ENCODE data around the gene FILIP1.

Gene FILIP1

DNA sequence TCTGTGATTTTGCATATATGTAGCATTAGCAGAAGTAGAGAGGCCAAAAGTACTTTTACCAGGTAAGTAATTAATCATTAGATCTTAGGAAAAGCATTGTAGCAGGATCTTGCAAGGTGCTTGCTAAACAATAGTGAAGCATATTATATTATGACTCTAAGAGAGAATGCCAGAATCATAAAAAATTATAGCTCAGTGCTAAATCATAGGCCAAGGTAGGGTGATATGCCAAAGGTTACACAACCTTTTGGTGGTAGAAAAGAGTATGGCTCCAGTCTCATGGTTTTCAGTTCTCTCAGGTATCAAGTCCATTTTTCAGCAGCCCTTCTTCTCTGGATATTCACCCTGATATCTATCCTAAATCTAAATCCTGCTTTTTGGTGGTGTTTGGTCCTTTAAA is 192.1 kb downstream of the FILIP1 start:
- in situ Hi-C loops (cut with HindIII; ENCODE audit: low sequenced_read_pairs): no loop called here

DNA sequence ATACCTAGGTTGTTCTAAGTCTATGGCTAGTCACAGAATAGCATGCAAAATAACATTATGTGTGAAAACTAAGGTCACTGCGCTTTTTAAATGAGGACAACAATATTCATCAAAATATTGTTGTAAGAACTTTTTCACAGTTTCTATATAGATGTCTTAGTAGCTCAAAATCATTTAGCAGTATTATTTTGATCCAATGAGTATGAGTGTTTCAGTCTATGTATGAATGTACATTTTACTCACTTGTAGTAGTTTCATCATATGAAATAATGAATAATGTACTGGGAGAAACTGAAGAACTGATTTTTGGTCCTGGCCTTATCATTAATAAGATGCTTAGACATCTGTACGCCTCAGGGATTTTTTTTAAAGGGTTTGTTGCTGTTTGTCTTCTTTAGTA is 192.5 kb downstream of the FILIP1 start:
- in situ Hi-C loops (cut with HindIII; ENCODE audit: low sequenced_read_pairs): no loop called here

DNA sequence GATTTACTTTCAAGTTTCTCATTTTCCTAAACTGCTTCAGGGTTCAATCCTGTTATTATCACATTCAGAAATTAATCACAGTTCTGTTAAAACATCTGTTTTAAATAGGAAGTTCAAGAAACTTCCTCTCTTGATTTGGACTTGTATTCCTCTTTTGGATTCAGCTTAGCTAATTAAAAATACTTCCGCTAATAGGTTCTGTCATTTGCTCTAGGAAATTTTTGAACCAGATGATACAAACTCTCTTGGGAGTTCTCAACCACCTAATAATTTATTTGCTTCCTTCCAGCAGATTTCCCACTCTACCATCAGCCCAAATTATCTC is 193.1 kb downstream of the FILIP1 start:
- in situ Hi-C loops (cut with HindIII; ENCODE audit: low sequenced_read_pairs): no loop called here

DNA sequence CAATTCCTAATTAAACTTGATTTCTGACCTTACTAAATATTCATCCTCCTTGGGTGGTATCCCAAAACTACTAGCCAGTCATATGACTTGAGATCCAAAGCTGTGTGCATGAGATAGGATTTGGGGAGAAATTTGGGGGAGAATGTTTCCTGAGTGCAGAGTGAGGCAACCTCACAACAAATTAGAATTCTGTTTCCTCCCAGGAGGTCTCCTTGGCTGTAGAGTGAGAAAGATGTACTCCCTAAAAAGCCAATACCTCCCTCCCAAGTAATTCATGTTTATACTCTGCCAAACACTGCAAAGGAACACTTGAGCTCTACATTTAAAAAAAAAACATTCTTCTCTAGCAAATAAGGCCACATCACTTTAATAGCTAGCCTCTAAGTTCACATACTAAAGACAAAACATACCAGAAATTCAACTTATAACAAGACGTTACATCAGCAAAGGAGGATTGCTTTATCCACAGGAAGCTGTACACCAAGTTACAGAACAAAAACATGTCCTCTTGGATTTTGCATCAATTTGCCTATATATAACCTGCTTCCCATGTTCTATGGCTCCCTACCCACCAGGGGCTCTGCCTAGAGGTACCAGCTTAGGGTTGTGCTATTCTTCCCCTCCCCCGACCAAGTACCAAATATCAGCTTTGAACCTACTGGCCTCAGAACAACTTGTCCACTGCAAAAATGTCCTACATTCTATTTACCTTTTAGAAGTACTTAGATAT is 193.6 kb downstream of the FILIP1 start:
- in situ Hi-C loops (cut with HindIII; ENCODE audit: low sequenced_read_pairs): no loop called here

DNA sequence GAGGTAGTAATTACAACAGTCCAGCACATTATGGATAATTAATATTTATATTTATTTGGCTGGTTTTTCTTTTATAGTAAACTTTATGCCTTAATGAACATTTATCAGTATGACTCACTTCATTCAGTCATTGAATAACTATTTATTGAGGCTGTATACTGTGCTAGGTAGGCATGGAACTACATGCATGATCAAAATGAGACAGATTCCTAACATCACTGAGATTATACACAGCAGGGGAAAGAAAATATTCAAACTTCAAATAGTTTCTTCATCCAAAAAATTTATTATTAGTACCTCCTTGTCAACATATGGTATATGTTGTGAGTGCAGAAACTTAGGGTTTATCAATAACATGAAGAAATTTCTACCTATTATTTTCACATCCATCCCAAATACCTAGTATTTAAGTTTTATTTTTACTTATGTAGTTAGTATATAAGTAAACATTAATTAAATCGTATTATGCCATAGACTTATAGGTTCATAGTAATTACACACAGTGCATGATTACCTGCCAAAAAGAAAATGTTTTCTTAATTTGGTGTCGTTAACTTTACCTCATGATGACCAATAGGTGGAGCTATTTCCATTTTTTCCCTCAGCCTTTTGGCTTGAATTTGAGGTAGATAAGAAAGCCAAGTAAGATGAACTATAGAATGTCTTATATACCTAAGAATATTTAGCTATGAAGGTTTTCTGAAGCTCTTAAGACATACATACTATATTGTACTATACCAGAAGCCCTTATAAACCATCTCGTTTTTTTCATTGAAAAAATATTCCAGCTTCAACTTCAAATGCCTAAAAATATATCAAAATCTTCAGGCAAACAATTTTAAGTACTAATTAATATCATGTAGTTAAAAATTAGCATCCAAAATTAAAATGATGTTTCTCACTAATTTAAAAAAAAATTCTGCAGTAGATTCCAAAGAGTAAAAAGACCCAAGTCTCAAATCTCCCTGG is 196.5 kb downstream of the FILIP1 start:
- in situ Hi-C loops (cut with HindIII; ENCODE audit: low sequenced_read_pairs): no loop called here

DNA sequence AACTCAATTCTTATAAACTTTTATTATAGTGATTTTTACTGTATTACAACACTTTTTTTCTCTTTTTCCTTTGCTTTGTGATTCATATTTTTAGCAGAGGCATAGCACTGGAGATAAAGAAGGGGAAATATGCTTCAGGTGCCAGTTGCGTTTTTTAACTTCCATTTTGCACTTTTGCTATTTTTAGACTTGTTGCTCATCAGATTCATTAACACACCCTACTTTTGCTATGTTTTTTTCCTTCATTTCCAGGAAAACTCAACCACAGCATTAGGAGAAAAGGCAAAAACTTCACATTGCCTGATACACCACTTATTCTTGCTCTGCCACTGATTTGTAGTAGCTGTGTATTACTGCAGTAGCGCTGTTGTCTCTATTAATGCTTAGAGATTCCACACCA is 201.0 kb downstream of the FILIP1 start:
- in situ Hi-C loops (cut with HindIII; ENCODE audit: low sequenced_read_pairs): no loop called here

DNA sequence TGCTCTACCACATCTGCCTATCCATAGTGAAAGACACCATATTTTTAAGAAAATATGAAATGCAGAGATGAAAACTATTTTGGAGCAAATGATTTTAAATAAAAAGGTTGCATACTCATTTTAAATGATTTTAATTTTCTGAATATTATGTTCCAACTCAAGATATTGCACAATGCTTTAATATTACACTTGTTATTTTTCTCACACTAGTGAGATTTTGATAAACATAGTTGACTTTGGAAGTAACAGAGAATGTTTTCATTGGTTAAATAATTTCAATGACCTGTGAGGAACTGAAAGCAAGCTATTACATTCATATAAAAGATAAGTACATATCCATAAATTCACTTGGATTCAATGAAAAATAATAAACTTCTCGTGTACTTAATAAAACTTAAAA is 201.9 kb downstream of the FILIP1 start:
- in situ Hi-C loops (cut with HindIII; ENCODE audit: low sequenced_read_pairs): no loop called here

DNA sequence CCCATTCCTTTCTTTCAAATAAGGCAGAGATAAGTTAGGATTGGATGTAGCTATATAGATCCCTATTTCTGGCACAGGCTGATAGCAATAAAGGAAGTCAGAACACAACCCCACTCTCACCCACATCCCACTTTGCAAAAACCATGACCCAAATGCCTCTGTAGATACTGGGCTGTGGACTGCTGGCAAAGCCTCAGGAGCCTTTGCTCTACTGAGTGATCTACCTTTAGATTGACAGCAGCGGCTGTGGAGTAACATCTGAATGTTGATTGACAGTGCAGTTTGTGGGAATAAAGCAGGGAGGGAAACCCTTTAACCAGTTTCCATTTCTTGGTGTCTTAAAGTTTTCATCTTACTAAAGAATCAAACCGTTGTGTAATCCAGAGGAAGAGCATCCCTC is 202.3 kb downstream of the FILIP1 start:
- in situ Hi-C loops (cut with HindIII; ENCODE audit: low sequenced_read_pairs): no loop called here

DNA sequence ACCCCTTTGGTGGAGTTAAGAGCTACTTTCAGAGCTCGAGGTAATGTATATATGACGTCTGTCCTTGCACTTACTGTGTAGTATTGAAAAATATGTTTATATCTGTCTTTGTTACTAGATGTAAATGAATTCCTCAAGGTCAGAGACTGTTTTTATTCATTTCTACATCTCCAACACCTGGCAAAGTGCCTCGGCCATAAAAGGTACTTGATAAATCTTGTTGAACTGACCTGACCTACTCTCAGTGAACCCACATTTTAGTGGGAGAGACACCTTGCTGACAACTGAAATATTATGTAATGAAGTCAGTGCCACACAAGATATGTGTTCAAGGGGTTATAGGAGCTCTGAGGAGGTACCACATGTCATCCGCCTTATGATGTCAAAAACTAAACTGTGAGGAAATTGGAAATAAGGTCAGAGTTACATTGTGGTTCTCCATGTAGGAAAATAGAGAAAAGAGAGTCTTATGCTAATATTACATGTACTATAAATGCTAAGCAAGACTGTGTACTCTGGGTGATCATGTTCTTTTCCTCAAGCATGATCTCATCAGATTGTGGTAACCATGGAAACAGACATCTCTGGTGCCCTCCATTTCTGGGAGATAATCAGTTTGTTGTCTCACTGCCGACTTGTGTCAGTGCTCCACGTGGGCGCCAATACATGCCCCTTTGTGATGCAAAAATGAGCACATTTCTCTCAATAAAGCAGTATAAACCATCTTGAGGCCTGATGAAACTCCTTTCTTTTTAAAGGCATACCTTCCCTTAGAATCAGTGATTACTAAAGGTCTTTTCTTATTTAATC is 203.3 kb downstream of the FILIP1 start:
- in situ Hi-C loops (cut with HindIII; ENCODE audit: low sequenced_read_pairs): no loop called here

DNA sequence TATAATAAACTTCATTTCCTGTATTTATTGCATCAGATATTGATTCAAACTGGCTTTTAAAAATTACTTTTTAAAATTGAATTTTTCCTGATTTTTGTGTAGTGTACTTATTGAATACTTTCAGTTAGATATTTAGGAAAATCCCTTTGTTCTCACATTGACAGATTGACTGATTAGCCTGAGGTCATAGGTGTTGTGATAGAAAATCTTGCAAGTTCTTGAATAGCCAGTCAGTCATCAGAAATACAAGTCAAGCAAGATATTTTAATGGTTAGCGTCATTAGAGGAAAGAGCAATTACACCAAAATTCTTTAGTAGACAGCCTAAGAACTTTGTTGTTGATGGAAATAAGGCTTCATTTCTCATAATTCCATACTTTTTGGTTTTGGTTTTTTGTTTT is 205.6 kb downstream of the FILIP1 start:
- in situ Hi-C loops (cut with HindIII; ENCODE audit: low sequenced_read_pairs): no loop called here

DNA sequence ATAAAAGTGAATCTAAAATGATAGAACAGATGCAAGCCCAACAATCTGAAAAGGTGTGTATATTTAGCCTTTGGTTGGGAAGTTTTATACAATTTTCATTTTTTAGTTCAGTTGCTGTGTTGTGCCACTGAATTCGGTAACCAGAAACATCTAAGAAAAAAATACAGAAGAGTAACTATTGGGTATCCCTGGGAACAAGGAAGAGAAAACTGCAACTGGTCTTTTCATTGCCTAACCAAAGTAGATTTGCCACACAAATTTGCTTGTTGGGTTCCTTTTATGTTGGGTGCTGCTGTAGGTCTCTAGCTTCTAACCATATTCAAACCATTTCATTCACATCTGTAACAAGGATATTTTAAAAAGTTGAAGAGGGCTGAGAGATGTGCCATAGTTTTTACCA is 206.2 kb downstream of the FILIP1 start:
- in situ Hi-C loops (cut with HindIII; ENCODE audit: low sequenced_read_pairs): no loop called here

DNA sequence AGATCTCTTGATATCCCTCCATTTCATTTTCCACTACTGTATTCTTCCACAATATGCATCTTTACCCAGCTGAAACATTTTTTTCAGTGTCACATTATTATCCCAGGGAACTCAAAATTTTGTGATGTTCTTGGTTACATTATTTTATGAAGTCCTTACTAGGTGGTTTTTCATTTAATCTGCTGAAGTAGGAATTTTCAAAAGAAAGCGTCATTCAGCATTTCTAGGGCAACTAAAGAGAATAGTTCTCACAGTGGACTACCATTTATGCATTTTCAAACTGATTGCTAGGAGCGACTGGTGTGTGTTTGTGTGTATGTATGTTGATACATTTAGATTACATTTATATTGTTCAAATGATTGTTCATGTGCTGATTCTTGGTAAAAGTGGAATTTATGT is 206.6 kb downstream of the FILIP1 start:
- in situ Hi-C loops (cut with HindIII; ENCODE audit: low sequenced_read_pairs): no loop called here

DNA sequence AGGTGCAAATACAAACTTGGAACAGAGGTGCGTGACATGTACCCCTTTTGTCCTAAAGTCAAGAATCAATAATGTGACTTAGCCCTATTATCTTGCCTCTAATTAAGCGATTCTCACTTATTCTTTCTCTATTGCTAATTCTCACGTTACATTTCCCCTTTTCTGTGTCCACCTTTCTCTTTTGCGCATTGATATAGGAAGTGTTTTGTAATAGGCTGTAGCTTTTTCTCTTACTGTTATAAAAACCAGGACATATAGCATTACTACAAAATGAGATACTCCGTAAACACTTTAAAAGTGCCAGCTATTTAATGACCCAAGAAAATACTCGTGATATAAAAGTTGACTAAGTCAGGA is 208.3 kb downstream of the FILIP1 start:
- in situ Hi-C loops (cut with HindIII; ENCODE audit: low sequenced_read_pairs): no loop called here

DNA sequence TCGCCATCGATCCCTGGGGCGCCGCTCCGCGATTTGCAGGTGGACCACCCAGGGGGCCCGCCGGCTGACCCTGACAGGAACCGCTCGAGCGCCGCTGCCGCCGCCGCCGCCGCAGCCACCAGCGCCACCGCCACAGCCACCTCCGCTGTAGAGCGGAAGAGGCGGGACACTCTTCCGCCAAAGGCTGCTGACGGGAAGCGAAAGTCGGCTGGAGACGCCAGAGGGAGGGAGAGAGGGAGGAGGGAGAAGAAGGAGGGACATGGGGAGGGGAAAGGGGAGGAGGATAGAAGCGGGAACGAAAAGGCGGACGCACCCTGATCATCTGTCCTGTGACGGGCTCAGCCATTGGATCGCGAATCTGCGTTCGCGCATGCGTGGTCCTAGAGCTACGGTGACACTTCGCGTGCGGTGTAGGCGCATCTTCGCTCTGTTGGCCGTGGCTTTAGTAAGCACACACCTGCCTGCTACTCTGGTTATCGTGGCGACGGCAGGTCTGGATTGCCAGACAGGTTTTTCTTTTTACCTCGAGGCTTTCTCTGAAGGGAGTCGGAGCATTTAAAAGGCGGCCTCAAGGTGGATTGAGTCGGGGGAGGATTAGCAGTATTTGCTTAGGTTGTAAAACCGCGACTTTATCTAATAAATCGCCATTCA is 208.8 kb downstream of the FILIP1 start, which contains the start of gene TMEM30A:
Gene TMEM30A, minus strand, starts transcription at position 161 of the 651 bp plus-strand sequence. Its CDS starts 154 bp downstream, at position 7.
- in situ Hi-C loops (cut with HindIII; ENCODE audit: low sequenced_read_pairs): no loop called here

DNA sequence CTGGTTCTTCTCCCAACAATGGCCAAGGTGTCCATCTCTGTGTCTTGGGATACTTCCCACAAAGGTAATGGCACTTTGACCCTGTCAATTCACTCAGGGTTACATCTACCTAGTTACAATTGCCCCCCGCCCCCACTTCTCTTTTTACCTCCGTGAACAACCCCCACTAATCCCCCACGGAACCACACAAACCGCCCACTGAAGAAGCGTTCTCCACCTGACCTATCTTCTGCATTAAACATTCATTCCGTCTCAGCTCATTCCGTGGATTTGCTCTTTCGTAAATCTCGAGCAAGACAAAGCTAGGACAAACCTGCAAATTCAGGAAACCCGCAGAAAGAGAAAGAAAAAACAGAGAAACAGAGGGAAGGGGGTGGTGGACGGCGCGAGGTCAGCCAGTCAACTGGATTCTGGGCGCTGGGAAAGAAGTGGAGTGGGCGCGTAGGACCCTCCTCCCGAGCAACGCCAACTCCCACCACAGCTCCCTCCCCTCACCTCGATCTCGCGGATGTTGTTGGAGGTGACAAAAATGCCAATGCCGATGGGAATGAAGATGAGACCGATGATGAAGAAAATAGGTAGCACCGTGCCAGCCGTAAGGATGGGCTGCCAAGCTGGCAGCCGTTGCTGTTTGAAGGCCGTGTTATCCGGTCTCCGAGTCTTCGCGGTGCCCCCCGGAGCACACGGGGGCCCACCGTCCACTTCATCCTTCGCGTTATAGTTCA is 209.5 kb downstream of the FILIP1 start:
- in situ Hi-C loops (cut with HindIII; ENCODE audit: low sequenced_read_pairs): no loop called here

DNA sequence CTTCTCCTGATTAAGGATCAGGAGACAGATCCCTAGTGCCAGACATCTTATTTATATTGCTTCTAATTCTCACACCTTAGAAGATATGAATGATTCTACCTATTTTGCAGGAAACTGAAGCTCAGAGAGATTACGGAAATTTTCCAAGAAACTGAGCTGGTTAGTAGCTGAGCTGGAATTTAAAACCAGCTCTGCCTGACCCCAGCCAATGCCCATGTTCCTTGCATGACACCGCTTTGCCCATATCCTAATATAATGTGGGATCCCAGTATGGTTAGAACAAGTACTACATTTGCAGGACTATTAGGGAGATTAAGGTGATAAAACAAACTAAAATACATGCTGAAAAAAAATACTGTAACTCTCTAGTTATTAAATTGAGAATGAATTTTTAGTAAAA is 210.9 kb downstream of the FILIP1 start:
- in situ Hi-C loops (cut with HindIII; ENCODE audit: low sequenced_read_pairs): no loop called here

DNA sequence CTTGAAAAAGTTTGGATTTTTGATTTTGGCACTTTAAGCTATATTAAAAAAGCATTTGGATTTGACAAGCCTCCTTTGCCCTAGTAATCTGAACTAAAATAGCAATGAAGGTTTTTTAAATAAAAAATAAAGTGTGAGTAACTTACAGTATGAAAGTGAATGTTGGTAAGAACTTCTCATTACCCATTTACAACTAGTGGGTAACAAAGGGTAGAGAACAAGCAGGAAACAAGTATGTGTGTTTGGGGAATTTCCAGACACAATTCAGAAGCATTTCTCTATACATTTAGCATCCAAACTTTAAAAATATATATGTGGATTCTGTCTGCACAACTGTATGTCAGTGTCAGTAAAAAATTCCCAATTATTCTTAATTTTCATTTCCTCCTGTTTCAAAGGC is 211.9 kb downstream of the FILIP1 start:
- in situ Hi-C loops (cut with HindIII; ENCODE audit: low sequenced_read_pairs): no loop called here

DNA sequence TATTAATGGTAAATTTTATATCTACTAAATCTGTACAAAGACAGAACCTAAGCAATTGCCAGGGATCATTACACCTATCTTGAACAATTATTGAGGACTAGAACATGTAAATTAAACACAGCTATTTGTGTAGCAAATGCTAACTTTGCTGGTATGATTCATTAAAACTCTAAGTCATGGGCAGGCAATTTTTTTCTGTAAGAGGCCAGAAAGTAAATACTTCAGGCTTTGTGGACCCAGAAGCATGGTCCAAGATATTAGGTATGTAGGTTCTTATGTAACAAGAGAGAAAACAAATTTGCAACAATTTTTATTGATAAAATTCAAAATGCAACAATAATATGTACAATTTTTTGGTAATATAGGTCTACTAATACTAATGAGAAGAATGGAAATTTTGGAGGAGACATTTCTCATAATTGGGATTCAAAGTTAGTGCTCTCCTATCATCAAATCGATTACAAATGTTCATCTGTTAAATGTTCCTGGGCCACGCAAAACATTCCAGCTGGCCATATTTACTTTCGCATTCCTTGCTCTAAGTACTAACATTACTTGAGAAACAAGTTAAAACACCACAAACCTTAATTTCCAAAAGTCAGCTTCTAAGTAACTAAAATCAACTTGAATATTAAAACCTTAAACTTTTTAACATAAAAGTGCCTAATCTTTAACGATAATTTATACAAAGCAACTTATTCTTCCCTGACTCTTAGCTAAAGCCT is 213.3 kb downstream of the FILIP1 start:
- in situ Hi-C loops (cut with HindIII; ENCODE audit: low sequenced_read_pairs): no loop called here

DNA sequence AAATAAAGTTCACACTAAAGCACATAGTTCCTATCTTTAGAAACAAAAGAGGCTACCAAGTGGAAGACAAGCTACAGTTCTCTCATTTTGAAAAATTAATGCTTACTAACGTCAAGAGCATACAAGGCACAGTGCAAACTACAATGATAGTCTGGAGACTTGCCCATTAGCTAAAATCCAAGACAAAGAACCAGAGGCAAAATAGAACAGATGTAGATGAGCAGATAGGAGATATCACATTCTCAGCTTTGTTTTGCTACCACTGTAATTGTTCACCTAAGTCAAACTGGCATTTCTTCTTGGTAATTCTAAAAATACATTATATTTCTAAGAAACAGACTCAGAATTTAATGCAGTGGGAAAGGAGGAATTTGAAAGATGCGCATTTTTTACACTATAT is 214.2 kb downstream of the FILIP1 start:
- in situ Hi-C loops (cut with HindIII; ENCODE audit: low sequenced_read_pairs): no loop called here
